Peyer's patch (tissue), 4 donors: ENCODE data around the gene FRMD4A. TPM values are rescaled to one million over a fixed set of nuclear protein-coding genes. Genes with fewer than 3 reads are reported as not detected.

ENCODE experiments used
- DNase-seq, 3 donors: peaks; one replicate each; pipeline ENCODE4 v3.0.0-alpha.2; 2017 to 2019
- H3K27ac ChIP-seq, 4 donors: fragments of 200-600 bp; sonication (generic); one replicate each; pipeline ENCODE4 v1.5.1; 2016 to 2019
- H3K27me3 ChIP-seq, 2 donors: fragments of 200-600 bp; sonication (generic); one replicate each; pipeline ENCODE4 v1.5.1; 2019
- H3K36me3 ChIP-seq, 3 donors: fragments of 200-600 bp; sonication (generic); one replicate each; pipeline ENCODE4 v1.5.1; 2016 to 2019
- H3K4me1 ChIP-seq, 4 donors: fragments of 200-600 bp; sonication (generic); one replicate each; pipeline ENCODE4 v1.5.1; 2016 to 2019
- H3K4me3 ChIP-seq, 4 donors: fragments of 200-600 bp; sonication (generic); 1 replicate in 3 of 4; 2 replicates in 1 of 4; pipeline ENCODE4 v1.5.1; 2016 to 2019; ENCODE audit warnings: mild to moderate bottlenecking in 1 of 4
- H3K9me3 ChIP-seq, 4 donors: fragments of 200-600 bp; sonication (generic); one replicate each; pipeline ENCODE4 v1.5.1; 2016 to 2019; ENCODE audit warnings: mild to moderate bottlenecking in 1 of 4
- POLR2A ChIP-seq, 2 donors: fragments of 450-650 bp; IDR thresholded peaks; one replicate each; pipeline ENCODE4 v1.5.1; 2017; ENCODE audit warnings: antibody characterized with exemption in 2 of 2, mild to moderate bottlenecking in 2 of 2, moderate library complexity in 2 of 2
- total RNA-seq, 4 donors: library from RNA; depleted of rRNA; stranded (reverse); fragments of >200 nt; gene quantifications; one replicate each; pipeline ENCODE4 v1.1.0, GENCODE V29; 2016
- TF ChIP-seq, protein P1 (sequence below), 6 experiments: fragments of 450-650 bp in 4 of 6; fragments of 200-600 bp in 2 of 6; sonication (generic) in 1 of 6; IDR thresholded peaks; one replicate each; pipeline ENCODE4 v1.5.1; 2017 to 2019; ENCODE audit warnings: antibody characterized with exemption in 6 of 6, mild to moderate bottlenecking in 3 of 6, moderate library complexity in 1 of 6

FRMD4A gene
- total RNA-seq, 4 donors from 2014 or later, result 3.0 to 47.9 (median 5.9) TPM

DNA sequence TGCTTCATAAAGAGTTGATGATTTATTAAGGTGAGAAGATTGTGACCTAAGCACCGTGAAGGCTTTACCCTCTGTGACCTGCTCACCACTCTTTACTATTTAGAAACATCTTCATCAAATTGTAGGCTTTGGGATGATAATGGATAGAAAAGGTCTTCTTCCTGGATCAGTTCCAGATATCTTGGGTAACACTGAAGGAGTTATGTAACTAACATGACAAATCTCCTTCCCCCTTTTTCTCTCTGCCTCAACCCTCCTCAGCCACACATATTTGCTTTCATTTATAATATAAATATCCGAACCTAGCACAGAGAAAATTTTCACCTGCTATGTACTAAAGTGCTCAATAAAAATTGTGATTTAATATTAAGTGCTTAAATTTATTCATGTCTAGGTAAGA lies 151.5 kb downstream of the FRMD4A start:
- TF ChIP-seq, protein P1, sequence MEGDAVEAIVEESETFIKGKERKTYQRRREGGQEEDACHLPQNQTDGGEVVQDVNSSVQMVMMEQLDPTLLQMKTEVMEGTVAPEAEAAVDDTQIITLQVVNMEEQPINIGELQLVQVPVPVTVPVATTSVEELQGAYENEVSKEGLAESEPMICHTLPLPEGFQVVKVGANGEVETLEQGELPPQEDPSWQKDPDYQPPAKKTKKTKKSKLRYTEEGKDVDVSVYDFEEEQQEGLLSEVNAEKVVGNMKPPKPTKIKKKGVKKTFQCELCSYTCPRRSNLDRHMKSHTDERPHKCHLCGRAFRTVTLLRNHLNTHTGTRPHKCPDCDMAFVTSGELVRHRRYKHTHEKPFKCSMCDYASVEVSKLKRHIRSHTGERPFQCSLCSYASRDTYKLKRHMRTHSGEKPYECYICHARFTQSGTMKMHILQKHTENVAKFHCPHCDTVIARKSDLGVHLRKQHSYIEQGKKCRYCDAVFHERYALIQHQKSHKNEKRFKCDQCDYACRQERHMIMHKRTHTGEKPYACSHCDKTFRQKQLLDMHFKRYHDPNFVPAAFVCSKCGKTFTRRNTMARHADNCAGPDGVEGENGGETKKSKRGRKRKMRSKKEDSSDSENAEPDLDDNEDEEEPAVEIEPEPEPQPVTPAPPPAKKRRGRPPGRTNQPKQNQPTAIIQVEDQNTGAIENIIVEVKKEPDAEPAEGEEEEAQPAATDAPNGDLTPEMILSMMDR (IDR thresholded peaks at IDR 0.05), result no peak
- TF ChIP-seq POLR2A (IDR thresholded peaks at IDR 0.05), result no peak
- Histone ChIP-seq H3K4me1 (no peaks in the 10 kb centered on the region), H3K27me3 (no peaks in the 10 kb centered on the region), H3K9me3 (no peaks in the 10 kb centered on the region), H3K27ac (no peak overlapping the region), H3K36me3 (no peaks in the 10 kb centered on the region), H3K4me3 (no peak overlapping the region)
- DNase-seq, result no peak

DNA sequence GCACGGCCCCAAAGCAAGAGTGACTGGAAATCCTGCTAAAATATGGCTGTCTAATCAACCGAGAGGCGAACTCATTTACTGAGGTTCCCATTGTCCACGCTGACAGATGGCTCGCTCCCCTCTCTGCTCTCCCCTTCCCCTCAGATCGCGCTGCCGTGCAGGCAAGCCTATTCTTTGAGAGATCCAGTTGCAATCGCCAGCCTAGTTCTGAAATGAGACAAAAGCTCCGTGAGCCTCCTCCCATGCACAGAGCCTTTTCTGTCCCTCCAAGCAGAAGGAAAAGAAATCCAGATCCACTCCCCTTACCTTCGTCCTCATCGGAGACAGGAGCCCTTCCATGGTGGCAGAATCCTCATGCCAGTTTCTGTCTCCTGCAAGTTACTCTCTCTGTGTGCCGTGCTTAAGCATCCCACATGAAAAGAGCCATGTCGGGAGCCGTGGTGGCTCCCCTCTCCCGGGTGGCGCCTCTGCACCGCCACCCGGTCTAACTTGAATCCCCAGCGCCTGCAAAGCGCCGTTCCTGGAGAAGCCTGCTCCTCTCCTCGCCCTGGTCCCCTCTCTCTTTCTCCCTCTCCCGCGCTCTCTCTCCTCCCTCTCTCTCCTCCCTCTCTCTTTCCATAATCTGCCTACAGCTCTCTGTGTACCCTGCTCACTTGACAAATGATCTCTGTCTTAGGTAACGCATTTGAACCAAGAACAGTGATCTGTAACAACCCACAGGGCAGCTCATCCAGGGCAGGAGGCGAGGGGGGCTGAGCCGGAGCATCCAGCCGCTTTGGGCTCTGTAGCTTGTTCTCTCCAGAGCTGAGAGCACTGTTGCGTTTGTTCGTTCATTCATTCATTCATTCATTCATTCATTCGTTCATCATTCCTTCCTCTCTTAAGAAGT lies 156.8 kb downstream of the FRMD4A start:
- no peak for DNase-seq
- TF ChIP-seq, protein P1 (IDR thresholded peaks at IDR 0.05), result no peak
- no peak for TF ChIP-seq POLR2A (IDR thresholded peaks at IDR 0.05)
- Histone ChIP-seq H3K27me3 (no peaks in the 10 kb centered on the region), H3K9me3 (no peaks in the 10 kb centered on the region), H3K36me3 (no peaks in the 10 kb centered on the region), H3K4me3 (peak overlapping the region; percentile 2 to 42 (median 24)), H3K27ac (no peak overlapping the region), H3K4me1 (no peaks in the 10 kb centered on the region)

DNA sequence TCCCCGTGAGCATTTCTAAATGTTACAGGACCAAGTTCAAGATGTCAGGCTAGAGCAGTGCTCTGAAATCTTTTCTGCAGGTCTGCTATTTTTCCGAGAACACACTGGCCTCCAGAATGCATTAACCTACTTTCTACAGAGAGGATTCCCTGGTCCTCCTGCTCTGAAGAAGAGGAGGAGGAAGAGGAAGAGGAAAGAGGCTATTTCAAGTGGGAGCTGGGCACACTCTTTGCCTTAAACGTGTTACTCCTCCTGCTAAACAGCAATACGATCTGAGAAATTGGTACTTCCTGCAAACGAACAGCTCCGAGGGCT lies 157.4 kb downstream of the FRMD4A start:
- H3K4me1 ChIP-seq, result no peaks in the 10 kb centered on the region
- H3K4me3 ChIP-seq, result peak overlapping the region; percentile 2 to 42 (median 24)
- H3K36me3 ChIP-seq, result no peaks in the 10 kb centered on the region
- no peak overlapping the region for H3K27ac ChIP-seq
- DNase-seq, result no peak
- TF ChIP-seq, protein P1 (IDR thresholded peaks at IDR 0.05), result no peak
- no peak for TF ChIP-seq POLR2A (IDR thresholded peaks at IDR 0.05)
- no peaks in the 10 kb centered on the region for H3K27me3 ChIP-seq
- H3K9me3 ChIP-seq, result no peaks in the 10 kb centered on the region

DNA sequence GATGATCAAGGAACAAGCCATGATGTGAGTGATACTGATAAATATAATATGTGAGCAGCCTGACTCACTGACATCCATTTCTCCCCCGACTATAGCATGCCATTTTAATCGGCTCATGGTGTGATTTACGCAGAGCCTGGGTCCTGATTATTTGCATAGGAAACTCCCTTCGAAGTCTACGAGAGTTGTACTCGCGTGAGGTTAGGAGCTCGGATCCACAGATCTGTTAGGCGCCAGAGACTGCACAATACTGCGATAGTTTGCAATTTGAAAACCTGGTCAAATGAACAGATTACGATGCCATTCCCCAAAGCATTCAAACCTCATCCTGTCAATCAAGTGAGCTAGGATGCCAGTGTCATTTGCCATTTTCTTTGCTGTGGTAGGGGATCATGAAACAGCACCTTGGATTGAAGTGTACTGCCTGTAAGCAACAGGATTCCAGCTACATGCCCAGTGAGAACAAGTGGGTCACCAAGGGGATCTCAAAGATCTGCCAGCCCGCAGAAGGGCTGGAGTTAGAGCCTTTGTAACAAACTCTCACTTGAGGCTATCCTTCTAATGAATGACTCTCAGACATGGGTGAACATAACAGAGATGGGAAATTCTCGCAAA lies 158.3 kb downstream of the FRMD4A start:
- Histone ChIP-seq H3K36me3 (no peaks in the 10 kb centered on the region), H3K27ac (no peak overlapping the region), H3K27me3 (no peaks in the 10 kb centered on the region), H3K4me3 (no peak overlapping the region), H3K9me3 (no peaks in the 10 kb centered on the region), H3K4me1 (no peaks in the 10 kb centered on the region)
- TF ChIP-seq, protein P1 (IDR thresholded peaks at IDR 0.05), result no peak
- no peak for TF ChIP-seq POLR2A (IDR thresholded peaks at IDR 0.05)
- DNase-seq, result no peak

DNA sequence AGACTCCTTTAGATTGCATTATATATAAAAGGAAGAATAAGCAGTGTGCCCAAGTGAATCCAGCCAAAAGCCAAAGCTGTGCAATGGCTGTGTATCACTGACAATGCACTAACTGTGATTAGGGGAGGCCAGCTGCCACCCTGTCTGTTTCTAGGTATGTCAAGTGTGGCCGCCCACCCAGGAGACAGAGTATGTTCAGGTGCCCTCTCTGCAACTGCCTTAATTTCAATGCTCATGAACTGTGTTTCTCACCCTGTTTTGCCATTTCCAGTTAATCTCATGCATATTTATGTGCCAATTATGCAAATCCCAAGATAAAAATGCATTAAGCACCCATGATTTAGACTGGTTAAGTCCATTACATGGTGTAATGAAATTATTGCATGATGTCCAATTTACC lies 159.4 kb downstream of the FRMD4A start:
- H3K27me3 ChIP-seq, result no peaks in the 10 kb centered on the region
- no peaks in the 10 kb centered on the region for H3K36me3 ChIP-seq
- H3K27ac ChIP-seq, result no peak overlapping the region
- H3K4me1 ChIP-seq, result no peaks in the 10 kb centered on the region
- no peaks in the 10 kb centered on the region for H3K9me3 ChIP-seq
- TF ChIP-seq POLR2A (IDR thresholded peaks at IDR 0.05), result no peak
- TF ChIP-seq, protein P1 (IDR thresholded peaks at IDR 0.05), result no peak
- H3K4me3 ChIP-seq, result no peak overlapping the region
- DNase-seq, result no peak
